Fibroblast of pulmonary artery (primary cell): ENCODE data around the gene EPS15.
"Not testable (repeated sequence)": the region's sequence is repeated elsewhere in the genome, so short reads cannot be mapped to it uniquely, and the experiment has no call there.

Experiments
- DNase-seq: peaks from one replicate; pipeline ENCODE4 v3.0.0-alpha.2; 2010; ENCODE audit warnings: low read depth
- H3K4me3 ChIP-seq: replicated peaks from 2 replicates; pipeline ENCODE4 v1.5.1; 2011; ENCODE audit warnings: low read depth, mild to moderate bottlenecking, control low read depth, low read length, moderate library complexity
- TF ChIP-seq, protein P1 (sequence below): IDR thresholded peaks from 2 replicates; pipeline ENCODE4 v1.5.1; 2011; ENCODE audit warnings: mild to moderate bottlenecking, control low read depth, low read length, inconsistent platforms; ENCODE audit errors: missing control alignments

EPS15 gene

DNA sequence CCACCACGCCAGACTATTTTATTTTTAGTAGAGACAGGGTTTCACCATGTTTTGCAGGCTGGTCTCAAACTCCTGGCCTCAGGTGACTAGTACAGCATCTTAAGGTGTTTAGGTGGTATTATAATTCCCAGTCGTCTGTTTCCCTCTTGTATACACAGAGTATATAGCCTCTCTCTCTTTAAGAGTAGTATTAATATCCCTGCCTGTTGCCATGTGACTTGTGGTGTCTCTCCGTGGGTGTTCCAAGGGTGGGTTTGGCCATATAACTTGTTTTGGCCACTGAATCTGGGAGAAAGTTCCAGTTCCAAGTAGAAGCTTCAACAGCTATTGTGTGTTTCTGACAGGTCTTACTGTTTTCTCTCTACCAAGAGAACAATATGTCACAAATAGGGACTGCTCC lies 29.6 kb downstream of the EPS15 start:
- no peak overlapping the region for H3K4me3 ChIP-seq
- TF ChIP-seq, protein P1, sequence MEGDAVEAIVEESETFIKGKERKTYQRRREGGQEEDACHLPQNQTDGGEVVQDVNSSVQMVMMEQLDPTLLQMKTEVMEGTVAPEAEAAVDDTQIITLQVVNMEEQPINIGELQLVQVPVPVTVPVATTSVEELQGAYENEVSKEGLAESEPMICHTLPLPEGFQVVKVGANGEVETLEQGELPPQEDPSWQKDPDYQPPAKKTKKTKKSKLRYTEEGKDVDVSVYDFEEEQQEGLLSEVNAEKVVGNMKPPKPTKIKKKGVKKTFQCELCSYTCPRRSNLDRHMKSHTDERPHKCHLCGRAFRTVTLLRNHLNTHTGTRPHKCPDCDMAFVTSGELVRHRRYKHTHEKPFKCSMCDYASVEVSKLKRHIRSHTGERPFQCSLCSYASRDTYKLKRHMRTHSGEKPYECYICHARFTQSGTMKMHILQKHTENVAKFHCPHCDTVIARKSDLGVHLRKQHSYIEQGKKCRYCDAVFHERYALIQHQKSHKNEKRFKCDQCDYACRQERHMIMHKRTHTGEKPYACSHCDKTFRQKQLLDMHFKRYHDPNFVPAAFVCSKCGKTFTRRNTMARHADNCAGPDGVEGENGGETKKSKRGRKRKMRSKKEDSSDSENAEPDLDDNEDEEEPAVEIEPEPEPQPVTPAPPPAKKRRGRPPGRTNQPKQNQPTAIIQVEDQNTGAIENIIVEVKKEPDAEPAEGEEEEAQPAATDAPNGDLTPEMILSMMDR = no peak

DNA sequence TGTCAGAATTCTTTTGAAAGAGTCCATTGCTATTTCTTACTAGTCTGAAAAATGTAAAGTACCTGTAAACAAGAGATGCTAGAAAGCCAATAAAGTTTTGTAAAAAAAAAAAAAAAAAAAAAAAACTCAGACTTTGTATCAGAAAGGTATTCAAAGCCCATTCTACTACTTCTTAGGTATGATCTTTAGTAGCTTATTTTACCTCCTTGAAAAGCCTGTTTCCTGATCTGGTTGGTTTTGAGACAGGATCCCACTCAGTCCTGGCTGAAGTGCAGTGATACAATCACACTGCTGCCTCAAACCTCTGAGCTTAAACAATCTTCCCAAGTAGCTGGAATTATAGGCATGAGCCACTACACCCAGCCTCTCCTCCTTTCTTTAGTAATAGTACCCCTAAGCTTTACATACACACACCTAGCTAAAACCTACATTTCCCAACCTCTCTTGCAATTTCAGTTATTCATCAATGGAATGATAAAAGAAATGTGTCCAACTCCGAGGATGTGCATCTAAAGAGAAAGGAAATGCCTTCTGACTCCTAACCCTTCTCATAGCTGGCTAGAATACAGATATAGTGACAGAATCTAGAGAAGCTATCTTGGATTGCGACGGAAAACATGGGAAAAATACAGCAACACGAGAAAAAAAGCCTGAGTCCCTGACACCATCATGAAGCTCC lies 30.6 kb downstream of the EPS15 start:
- DNase-seq = peak; percentile 42
- H3K4me3 ChIP-seq = no peak overlapping the region
- TF ChIP-seq, protein P1 = no peak

More for the DNA sequence above, 29.6 kb downstream of the EPS15 start:
- DNase-seq = no peak

DNA sequence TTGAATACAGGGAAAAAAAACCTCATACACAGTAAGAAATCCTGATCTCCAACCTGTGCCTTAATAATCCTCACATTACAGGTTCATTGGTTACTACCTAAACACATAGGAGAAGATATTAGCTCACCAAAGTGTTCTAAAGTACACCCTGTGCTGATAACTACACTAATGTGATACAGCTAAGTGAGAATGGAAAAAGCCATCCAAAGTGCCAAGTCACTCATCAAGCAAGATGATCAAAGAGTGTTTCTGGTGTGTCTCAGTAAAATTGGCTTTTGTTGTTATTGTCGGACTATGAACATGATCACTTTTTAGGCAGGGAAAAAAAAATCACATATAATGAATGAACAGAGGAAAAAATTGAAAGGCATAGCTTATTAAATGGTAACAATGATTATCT lies 31.4 kb downstream of the EPS15 start:
- DNase-seq = no peak
- TF ChIP-seq, protein P1 = no peak
- no peak overlapping the region for H3K4me3 ChIP-seq

DNA sequence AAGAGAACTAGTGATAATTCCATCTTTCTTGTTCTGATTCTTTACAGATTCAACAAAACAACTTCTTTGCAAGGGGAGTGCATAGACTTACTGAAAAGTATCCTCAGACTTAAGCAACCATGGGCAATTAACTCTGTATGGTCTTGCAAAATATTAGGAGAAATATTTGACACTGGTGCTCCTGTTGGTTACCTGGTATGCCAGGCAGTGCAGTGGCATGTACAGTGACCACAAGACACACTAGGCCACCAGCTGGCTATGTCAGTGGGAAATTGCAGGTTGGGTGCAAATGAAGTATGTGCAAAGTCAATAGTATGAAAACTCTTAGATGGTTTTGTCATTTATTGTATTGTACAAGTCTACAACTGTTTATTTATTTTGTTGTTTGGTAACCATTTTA lies 34.5 kb downstream of the EPS15 start:
- DNase-seq = no peak
- H3K4me3 ChIP-seq = no peak overlapping the region
- TF ChIP-seq, protein P1 = no peak

DNA sequence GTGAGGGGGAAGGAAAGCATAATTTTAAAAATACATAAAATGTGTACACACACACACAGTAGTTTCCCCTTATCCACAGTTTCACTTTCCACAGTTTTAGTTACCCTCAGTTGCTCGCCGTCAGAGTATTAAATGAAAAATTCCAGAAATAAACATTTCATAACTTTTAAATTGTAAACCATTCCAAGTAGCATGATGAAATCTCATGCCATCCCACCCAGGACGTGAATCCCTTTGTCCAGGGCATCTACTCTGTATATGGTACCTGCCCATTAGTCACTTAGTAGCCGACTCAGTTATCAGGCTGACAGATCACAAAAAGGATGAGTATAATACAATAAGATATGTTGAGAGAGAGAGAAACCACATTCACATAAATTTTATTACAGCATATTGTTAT lies 36.2 kb downstream of the EPS15 start:
- H3K4me3 ChIP-seq = no peak overlapping the region
- TF ChIP-seq, protein P1 = no peak
- no peak for DNase-seq

DNA sequence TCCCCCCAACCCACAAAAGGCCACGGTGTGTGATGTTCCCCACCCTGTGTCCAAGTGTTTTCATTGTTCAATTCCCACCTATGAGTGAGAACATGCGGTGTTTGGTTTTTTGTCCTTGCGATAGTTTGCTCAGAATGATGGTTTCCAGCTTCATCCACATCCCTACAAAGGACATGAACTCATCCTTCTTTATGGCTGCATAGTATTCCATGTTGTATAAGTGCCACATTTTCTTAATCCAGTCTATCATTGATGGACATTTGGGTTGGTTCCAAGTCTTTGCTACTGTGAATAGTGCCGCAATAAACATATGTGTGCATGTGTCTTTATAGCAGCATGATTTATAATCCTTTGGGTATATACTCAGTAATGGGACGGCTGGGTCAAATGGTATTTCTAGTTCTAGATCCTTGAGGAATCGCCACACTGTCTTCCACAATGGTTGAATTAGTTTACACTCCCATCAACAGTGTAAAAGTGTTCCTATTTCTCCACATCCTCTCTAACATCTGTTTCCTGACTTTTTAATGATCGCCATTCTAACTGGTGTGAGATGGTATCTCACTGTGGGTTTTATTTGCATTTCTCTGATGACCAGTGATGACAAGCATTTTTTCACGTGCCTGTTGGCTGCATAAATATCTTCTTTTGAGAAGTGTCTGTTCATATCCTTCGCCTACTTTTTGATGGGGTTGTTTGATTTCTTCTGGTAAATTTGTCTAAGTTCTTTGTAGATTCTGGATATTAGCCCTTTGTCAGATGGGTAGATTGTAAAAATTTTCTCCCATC lies 44.0 kb downstream of the EPS15 start:
- DNase-seq, H3K4me3 ChIP-seq: not testable (repeated sequence)

DNA sequence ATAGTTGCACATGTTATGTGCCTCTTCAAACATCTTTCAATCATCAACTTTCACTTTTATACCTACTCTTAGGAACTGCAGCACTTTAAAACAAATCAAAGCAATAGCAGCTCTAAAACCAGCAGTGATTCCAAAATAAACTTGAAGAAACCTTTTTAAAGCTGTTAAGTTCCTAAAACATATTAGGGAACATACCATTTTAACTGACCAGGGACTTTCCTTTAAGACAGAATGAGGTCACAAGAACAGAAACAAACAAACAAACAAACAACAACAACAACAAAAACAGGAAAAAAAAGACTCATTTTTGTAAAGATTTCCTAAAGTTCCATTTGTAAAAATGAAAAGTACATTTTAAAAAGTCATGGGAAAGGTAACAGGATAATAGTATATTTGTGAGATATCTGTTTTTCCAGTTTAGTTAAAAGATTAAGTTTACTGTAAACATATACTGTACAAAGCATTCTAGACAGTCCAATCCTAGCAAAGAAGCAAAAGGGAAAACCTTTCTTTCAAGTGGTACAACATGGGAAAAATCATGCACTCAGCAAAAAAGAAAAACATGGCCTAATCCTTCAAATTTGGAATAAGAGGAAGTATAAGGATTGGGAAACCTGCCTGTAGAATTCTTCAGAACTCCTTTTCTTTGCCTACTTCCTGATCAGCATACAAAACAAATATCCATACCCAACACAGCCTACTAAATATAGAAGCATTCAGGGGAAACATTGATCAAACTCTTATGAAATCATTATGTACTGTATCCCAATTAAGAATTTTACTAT lies 45.5 kb downstream of the EPS15 start:
- TF ChIP-seq, protein P1 = no peak
- no peak for DNase-seq
- H3K4me3 ChIP-seq = no peak overlapping the region
